Measurements from ENCODE around the gene UBE3D.
A peak's percentile ranks its signal among the peaks of the same experiment; 100 is the strongest.

Gene UBE3D, protein sequence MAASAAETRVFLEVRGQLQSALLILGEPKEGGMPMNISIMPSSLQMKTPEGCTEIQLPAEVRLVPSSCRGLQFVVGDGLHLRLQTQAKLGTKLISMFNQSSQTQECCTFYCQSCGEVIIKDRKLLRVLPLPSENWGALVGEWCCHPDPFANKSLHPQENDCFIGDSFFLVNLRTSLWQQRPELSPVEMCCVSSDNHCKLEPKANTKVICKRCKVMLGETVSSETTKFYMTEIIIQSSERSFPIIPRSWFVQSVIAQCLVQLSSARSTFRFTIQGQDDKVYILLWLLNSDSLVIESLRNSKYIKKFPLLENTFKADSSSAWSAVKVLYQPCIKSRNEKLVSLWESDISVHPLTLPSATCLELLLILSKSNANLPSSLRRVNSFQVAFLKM

DNA sequence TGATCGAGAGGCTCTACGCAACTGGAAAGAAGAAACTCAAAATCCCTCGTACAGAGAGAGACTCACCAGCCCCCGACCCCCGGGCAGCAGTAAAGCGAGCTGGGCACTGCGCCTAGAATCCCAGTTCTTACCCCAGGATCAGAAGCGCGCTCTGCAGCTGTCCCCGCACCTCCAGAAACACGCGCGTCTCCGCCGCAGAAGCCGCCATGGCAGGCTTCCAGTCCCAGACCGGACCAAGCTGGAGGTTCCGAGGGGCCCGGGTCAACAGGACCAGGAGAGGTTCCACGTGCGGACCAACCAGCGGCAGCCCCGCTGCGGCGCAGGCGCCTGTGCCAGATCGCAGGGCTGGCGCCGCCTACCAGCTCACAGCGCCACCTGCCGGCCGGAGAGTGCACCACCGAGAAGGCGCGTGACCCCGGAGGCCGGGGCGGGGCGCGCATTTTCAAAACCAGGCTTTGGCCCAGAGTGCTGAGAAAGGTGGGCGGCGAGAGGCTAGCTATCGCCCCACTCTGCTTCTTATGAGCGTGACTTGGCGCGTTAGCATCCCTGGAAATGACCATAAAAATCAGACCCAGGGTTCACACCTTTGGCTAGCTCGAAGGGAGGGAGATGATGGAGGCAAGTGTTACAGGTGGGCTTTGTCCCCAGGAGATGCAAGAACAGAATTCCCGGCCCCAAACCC lies at the start of gene UBE3D:
UBE3D (minus strand) TSS at position 331 of the 682 bp plus-strand sequence; CDS start at position 208, 123 bp downstream.
- Histone ChIP-seq H3K9ac (ENCODE audit: low read length in 2 of 2) (peak within 1 kb of the TSS; percentile 47 to 77), H3K36me3 (ENCODE audit: control insufficient read depth in 2 of 2, insufficient read depth in 2 of 2, low read length in 2 of 2) (no peaks in the 10 kb centered on the region), H3K9me3 (ENCODE audit: control insufficient read depth in 2 of 2, low read length in 2 of 2) (no peaks in the 10 kb centered on the region), H3K4me1 (ENCODE audit: control insufficient read depth, insufficient read depth, low read length) (peaks cover 5% of the 10 kb centered on the region), H3K4me3 (ENCODE audit: low read length in 2 of 2) (peak within 1 kb of the TSS; percentile 60 to 91), H3K27ac (ENCODE audit: low read length) (peak within 1 kb of the TSS; percentile 6), H3K27me3 (ENCODE audit: control insufficient read depth in 1 of 2, insufficient read depth in 2 of 2, low read length in 2 of 2) (no peaks in the 10 kb centered on the region)

DNA sequence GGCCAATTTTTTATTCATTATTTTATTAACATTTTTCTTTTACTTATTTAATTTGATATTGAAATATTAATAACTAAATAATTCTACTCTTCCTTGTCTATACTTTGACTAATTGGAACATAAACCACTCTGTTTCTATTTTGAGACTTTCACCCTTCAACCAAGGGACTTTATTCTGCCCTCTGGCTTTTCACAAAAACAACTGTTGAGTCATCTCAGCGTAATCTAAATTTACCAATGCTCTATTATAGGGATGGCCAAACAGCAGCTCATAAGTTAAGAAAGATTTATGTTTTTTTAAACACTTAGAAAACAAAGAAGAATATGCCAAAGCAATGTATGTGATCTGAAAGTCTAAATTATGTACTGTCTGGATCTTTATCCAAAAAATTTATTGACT lies 48.5 kb upstream of the UBE3D start:
- H3K9ac ChIP-seq (ENCODE audit: low read length in 2 of 2) = no peak overlapping the region
- H3K9me3 ChIP-seq (ENCODE audit: control insufficient read depth in 2 of 2, low read length in 2 of 2) = no peaks in the 10 kb centered on the region
- H3K4me1 ChIP-seq (ENCODE audit: control insufficient read depth, insufficient read depth, low read length) = no peaks in the 10 kb centered on the region
- peaks cover 0 to 10% of the 10 kb centered on the region in 2 donors for H3K36me3 ChIP-seq (ENCODE audit: control insufficient read depth in 2 of 2, insufficient read depth in 2 of 2, low read length in 2 of 2)
- H3K27me3 ChIP-seq (ENCODE audit: control insufficient read depth in 1 of 2, insufficient read depth in 2 of 2, low read length in 2 of 2) = no peaks in the 10 kb centered on the region
- H3K4me3 ChIP-seq (ENCODE audit: low read length in 2 of 2) = no peak overlapping the region
- no peak overlapping the region for H3K27ac ChIP-seq (ENCODE audit: low read length)

DNA sequence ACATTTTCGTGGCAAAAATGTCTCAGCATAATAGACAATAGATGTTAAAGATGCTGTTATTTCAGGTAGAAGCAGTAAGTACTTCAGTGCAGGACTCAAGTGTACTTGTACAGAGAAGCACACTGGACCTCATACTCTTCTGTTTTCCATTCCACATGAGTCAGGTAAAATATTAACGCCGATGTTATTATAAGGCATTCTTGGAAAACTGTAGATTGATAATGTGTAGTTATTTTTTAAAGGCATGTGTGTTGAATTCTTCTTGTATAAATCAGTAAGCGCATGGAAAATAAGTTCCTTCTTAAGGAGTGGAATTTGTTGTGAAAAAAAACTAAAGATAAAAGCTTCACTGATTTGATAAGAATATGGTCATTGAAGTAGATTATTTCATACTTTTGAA lies 47.6 kb upstream of the UBE3D start:
- H3K27ac ChIP-seq (ENCODE audit: low read length) = no peak overlapping the region
- H3K4me1 ChIP-seq (ENCODE audit: control insufficient read depth, insufficient read depth, low read length) = no peaks in the 10 kb centered on the region

DNA sequence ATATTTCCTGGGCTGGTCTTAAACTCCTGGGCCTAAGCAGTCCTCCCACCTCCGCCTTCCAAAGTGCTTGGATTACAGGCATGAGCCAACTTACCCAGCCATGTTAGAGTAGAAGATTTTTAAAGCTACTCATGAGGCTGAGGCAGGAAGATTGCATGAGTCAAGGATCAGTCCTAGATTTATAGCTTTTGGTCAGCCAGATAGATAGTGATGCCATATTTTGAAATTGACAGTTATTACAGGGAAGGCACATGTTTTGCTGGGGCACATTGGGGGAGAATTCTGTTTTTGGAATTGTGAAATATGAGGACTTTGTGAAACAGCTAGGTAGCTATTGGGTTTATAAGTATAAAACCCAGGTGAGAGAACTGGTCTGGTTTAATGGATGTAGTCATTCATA lies 42.7 kb upstream of the UBE3D start:
- Histone ChIP-seq H3K27ac (ENCODE audit: low read length) (no peak overlapping the region), H3K9me3 (ENCODE audit: control insufficient read depth in 2 of 2, low read length in 2 of 2) (no peaks in the 10 kb centered on the region), H3K4me3 (ENCODE audit: low read length in 2 of 2) (no peak overlapping the region), H3K27me3 (ENCODE audit: control insufficient read depth in 1 of 2, insufficient read depth in 2 of 2, low read length in 2 of 2) (no peaks in the 10 kb centered on the region), H3K36me3 (ENCODE audit: control insufficient read depth in 2 of 2, insufficient read depth in 2 of 2, low read length in 2 of 2) (peaks cover 0 to 15% of the 10 kb centered on the region in 2 donors), H3K4me1 (ENCODE audit: control insufficient read depth, insufficient read depth, low read length) (no peaks in the 10 kb centered on the region), H3K9ac (ENCODE audit: low read length in 2 of 2) (no peak overlapping the region)

More for the DNA sequence above, 47.6 kb upstream of the UBE3D start:
- no peak overlapping the region for H3K9ac ChIP-seq (ENCODE audit: low read length in 2 of 2)
- H3K27me3 ChIP-seq (ENCODE audit: control insufficient read depth in 1 of 2, insufficient read depth in 2 of 2, low read length in 2 of 2) = no peaks in the 10 kb centered on the region
- peaks cover 0 to 15% of the 10 kb centered on the region in 2 donors for H3K36me3 ChIP-seq (ENCODE audit: control insufficient read depth in 2 of 2, insufficient read depth in 2 of 2, low read length in 2 of 2)
- no peak overlapping the region for H3K4me3 ChIP-seq (ENCODE audit: low read length in 2 of 2)
- no peaks in the 10 kb centered on the region for H3K9me3 ChIP-seq (ENCODE audit: control insufficient read depth in 2 of 2, low read length in 2 of 2)

DNA sequence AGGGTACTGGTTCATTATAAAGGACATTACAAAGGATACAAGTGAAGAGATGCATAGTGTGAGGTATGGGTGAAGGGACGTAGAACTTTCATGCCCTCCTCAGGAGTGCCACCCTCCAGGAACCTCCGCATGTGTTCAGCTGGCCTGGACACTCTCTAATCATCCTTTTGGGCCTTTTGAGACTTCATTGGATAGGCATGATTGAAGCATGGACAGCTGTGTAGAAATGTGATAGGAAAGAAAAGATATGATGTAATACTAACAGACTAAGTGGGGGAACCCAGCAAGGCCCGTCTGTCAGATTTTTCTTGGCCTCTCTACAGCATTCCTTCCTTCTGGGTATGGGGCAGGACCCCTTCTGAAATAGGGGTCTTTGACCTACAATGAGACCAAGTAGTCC lies 32.9 kb upstream of the UBE3D start:
- peaks cover 3 to 4% of the 10 kb centered on the region in 2 donors for H3K36me3 ChIP-seq (ENCODE audit: control insufficient read depth in 2 of 2, insufficient read depth in 2 of 2, low read length in 2 of 2)
- no peaks in the 10 kb centered on the region for H3K4me1 ChIP-seq (ENCODE audit: control insufficient read depth, insufficient read depth, low read length)
- H3K27ac ChIP-seq (ENCODE audit: low read length) = no peak overlapping the region
- no peaks in the 10 kb centered on the region for H3K9me3 ChIP-seq (ENCODE audit: control insufficient read depth in 2 of 2, low read length in 2 of 2)
- H3K4me3 ChIP-seq (ENCODE audit: low read length in 2 of 2) = no peak overlapping the region
- H3K27me3 ChIP-seq (ENCODE audit: control insufficient read depth in 1 of 2, insufficient read depth in 2 of 2, low read length in 2 of 2) = no peaks in the 10 kb centered on the region
- no peak overlapping the region for H3K9ac ChIP-seq (ENCODE audit: low read length in 2 of 2)

DNA sequence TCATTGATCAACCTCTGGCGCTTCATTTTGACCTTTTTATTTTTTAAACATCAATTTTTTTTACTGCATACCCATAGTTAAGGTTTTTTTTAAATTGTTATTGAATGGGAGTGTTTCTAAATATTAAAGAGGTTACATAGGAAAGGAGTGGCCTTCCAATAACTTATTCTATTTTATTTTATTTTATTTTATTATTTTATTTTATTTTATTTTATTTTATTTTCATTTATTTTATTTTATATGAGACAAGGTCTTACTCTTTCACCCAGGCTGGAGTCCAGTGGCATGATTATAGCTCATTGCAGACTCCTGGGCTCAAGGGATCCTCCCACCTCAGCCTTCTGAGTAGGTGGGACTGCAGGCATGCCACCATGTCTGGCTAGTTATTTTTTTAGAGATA lies 32.0 kb upstream of the UBE3D start:
- Histone ChIP-seq H3K4me1 (ENCODE audit: control insufficient read depth, insufficient read depth, low read length) (no peaks in the 10 kb centered on the region), H3K9me3 (ENCODE audit: control insufficient read depth in 2 of 2, low read length in 2 of 2) (no peaks in the 10 kb centered on the region), H3K27ac (ENCODE audit: low read length) (no peak overlapping the region), H3K4me3 (ENCODE audit: low read length in 2 of 2) (no peak overlapping the region), H3K36me3 (ENCODE audit: control insufficient read depth in 2 of 2, insufficient read depth in 2 of 2, low read length in 2 of 2) (peaks cover 3 to 4% of the 10 kb centered on the region in 2 donors), H3K27me3 (ENCODE audit: control insufficient read depth in 1 of 2, insufficient read depth in 2 of 2, low read length in 2 of 2) (no peaks in the 10 kb centered on the region), H3K9ac (ENCODE audit: low read length in 2 of 2) (no peak overlapping the region)

DNA sequence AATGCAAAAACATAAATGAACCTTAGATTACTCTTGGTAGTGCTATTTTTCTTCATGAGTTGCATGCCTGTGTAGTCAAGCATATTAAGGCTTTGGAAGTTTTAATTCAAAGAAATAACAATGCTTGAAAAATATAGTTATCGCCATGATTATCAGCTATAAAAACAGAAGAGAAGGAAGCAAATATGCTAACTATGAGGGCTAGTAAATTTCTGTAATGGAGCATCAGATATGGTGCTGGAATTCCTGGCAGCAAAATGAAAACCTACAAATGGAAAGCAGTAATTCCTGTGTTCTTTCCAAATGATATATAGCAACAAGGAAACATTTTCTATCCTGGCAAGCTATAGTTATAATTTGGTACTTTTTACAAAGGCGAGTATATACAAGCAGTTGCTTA lies 31.6 kb upstream of the UBE3D start:
- H3K9ac ChIP-seq (ENCODE audit: low read length in 2 of 2) = no peak overlapping the region
- H3K4me1 ChIP-seq (ENCODE audit: control insufficient read depth, insufficient read depth, low read length) = no peaks in the 10 kb centered on the region
- H3K9me3 ChIP-seq (ENCODE audit: control insufficient read depth in 2 of 2, low read length in 2 of 2) = no peaks in the 10 kb centered on the region
- no peak overlapping the region for H3K27ac ChIP-seq (ENCODE audit: low read length)
- peaks cover 3% of the 10 kb centered on the region in 2 donors for H3K36me3 ChIP-seq (ENCODE audit: control insufficient read depth in 2 of 2, insufficient read depth in 2 of 2, low read length in 2 of 2)
- no peaks in the 10 kb centered on the region for H3K27me3 ChIP-seq (ENCODE audit: control insufficient read depth in 1 of 2, insufficient read depth in 2 of 2, low read length in 2 of 2)
- H3K4me3 ChIP-seq (ENCODE audit: low read length in 2 of 2) = no peak overlapping the region

DNA sequence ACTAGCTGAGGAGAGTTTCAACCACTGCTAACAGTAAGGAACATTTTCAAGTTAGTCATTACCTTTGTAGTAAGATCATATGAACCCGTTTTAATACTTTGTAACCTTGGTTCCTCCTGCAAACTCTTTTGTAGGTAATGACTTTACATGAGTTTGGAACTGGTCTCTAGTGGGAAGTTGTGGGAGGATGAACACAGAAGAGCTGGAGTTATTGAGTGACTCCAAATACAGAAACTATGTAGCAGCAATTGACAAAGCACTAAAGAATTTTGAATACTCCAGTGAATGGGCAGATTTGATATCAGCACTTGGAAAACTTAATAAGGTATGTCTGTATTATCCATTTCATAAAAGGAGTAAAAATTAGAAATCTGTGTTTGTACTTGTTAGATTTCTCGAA lies 31.1 kb upstream of the UBE3D start:
- Histone ChIP-seq H3K9ac (ENCODE audit: low read length in 2 of 2) (no peak overlapping the region), H3K4me3 (ENCODE audit: low read length in 2 of 2) (no peak overlapping the region), H3K4me1 (ENCODE audit: control insufficient read depth, insufficient read depth, low read length) (no peaks in the 10 kb centered on the region), H3K9me3 (ENCODE audit: control insufficient read depth in 2 of 2, low read length in 2 of 2) (no peaks in the 10 kb centered on the region), H3K36me3 (ENCODE audit: control insufficient read depth in 2 of 2, insufficient read depth in 2 of 2, low read length in 2 of 2) (no peaks in the 10 kb centered on the region), H3K27me3 (ENCODE audit: control insufficient read depth in 1 of 2, insufficient read depth in 2 of 2, low read length in 2 of 2) (no peaks in the 10 kb centered on the region), H3K27ac (ENCODE audit: low read length) (no peak overlapping the region)

DNA sequence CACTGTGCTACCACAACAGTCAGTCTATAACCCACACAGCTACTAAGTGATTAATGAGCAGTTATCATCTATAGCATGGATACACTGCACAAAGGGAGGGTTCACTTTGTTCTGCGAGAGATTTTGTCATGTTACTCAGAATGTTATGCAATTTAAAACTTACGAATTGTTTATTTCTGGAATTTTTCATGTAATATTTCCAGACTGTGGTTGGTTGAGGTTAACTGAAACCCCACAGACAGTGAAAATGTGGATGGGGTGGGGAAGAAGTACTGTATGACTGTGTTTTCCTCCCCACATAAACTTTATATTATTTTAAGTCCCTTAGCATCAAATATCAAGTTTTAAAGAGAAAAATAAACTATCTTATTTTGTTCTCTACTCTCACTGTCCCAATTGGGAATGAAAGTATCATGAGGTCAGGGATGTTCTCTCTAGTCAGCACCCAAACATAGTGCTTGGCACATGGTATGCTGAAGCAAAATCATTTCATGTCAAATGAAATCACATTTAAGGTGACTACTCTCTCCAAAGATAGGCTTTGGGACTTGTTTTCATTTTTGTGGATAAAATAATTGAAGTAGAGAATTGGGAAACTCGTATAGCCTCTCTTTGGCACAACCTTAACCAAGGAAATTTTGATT lies 27.2 kb upstream of the UBE3D start:
- no peaks in the 10 kb centered on the region for H3K36me3 ChIP-seq (ENCODE audit: control insufficient read depth in 2 of 2, insufficient read depth in 2 of 2, low read length in 2 of 2)
- no peak overlapping the region for H3K27ac ChIP-seq (ENCODE audit: low read length)
- H3K4me3 ChIP-seq (ENCODE audit: low read length in 2 of 2) = no peak overlapping the region
- no peaks in the 10 kb centered on the region for H3K4me1 ChIP-seq (ENCODE audit: control insufficient read depth, insufficient read depth, low read length)
- no peaks in the 10 kb centered on the region for H3K9me3 ChIP-seq (ENCODE audit: control insufficient read depth in 2 of 2, low read length in 2 of 2)
- no peaks in the 10 kb centered on the region for H3K27me3 ChIP-seq (ENCODE audit: control insufficient read depth in 1 of 2, insufficient read depth in 2 of 2, low read length in 2 of 2)
- H3K9ac ChIP-seq (ENCODE audit: low read length in 2 of 2) = no peak overlapping the region

DNA sequence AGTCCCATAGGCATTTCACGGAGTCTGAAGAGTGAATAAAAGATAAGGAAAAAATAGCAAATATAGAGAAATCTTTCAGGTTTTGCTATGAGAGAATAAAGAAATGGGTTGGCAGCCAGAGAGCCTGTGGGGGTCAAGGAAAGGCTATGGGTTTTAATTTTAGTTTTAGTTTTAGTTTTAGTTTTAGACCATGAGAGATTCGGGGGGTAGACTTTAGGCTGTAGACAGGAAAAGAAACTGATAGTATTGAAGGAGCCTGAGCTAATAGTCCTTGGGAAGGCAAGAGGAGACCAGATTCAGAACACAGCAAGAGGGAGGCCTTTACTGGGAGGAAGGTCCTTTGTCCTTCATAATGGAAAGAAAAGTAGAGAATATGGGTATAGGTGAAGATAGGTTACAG lies 21.1 kb upstream of the UBE3D start:
- Histone ChIP-seq H3K4me3 (ENCODE audit: low read length in 2 of 2) (no peak overlapping the region), H3K9ac (ENCODE audit: low read length in 2 of 2) (no peak overlapping the region), H3K27me3 (ENCODE audit: control insufficient read depth in 1 of 2, insufficient read depth in 2 of 2, low read length in 2 of 2) (no peaks in the 10 kb centered on the region), H3K27ac (ENCODE audit: low read length) (no peak overlapping the region), H3K36me3 (ENCODE audit: control insufficient read depth in 2 of 2, insufficient read depth in 2 of 2, low read length in 2 of 2) (no peaks in the 10 kb centered on the region), H3K4me1 (ENCODE audit: control insufficient read depth, insufficient read depth, low read length) (no peaks in the 10 kb centered on the region), H3K9me3 (ENCODE audit: control insufficient read depth in 2 of 2, low read length in 2 of 2) (no peaks in the 10 kb centered on the region)

Measured in stomach smooth muscle (tissue), 2 donors.